ENCODE data around the gene ELMO2.
"Not testable (repeated sequence)": the region's sequence is repeated elsewhere in the genome, so short reads cannot be mapped to it uniquely, and the experiment has no call there.

The ELMO2 gene

GRCh38 chr20:46388937-46389336 lies 17.5 kb downstream of the ELMO2 start:
- DNase-seq (ENCODE audit: low read depth): no peak
- TF ChIP-seq CTCF (IDR thresholded peaks at IDR 0.05; ENCODE audit: low read length, missing control alignments): no peak
- no peak overlapping the region for H3K4me3 ChIP-seq (replicated peaks; ENCODE audit: low read depth, low read length)

GRCh38 chr20:46388201-46388836 lies 18.1 kb downstream of the ELMO2 start:
- no peak for TF ChIP-seq CTCF (IDR thresholded peaks at IDR 0.05; ENCODE audit: low read length, missing control alignments)
- no peak for DNase-seq (ENCODE audit: low read depth)
- no peak overlapping the region for H3K4me3 ChIP-seq (replicated peaks; ENCODE audit: low read depth, low read length)

- not testable (repeated sequence) for DNase-seq (ENCODE audit: low read depth); H3K4me3 ChIP-seq (replicated peaks; ENCODE audit: low read depth, low read length)
These were observed 19.4 kb downstream of the ELMO2 start for GRCh38 chr20:46387054-46387453.

GRCh38 chr20:46378412-46379009 lies 27.9 kb downstream of the ELMO2 start:
- no peak overlapping the region for H3K4me3 ChIP-seq (replicated peaks; ENCODE audit: low read depth, low read length)
- no peak for DNase-seq (ENCODE audit: low read depth)
- no peak for TF ChIP-seq CTCF (IDR thresholded peaks at IDR 0.05; ENCODE audit: low read length, missing control alignments)

- no peak for DNase-seq (ENCODE audit: low read depth)
- no peak overlapping the region for H3K4me3 ChIP-seq (replicated peaks; ENCODE audit: low read depth, low read length)
- TF ChIP-seq CTCF (IDR thresholded peaks at IDR 0.05; ENCODE audit: low read length, missing control alignments): no peak
These were observed 28.9 kb downstream of the ELMO2 start for GRCh38 chr20:46377518-46377917.

- no peak for DNase-seq (ENCODE audit: low read depth)
- H3K4me3 ChIP-seq (replicated peaks; ENCODE audit: low read depth, low read length): no peak overlapping the region
- no peak for TF ChIP-seq CTCF (IDR thresholded peaks at IDR 0.05; ENCODE audit: low read length, missing control alignments)
These were observed 30.1 kb downstream of the ELMO2 start for GRCh38 chr20:46376196-46376785.

GRCh38 chr20:46375771-46376170 lies 30.6 kb downstream of the ELMO2 start:
- no peak for TF ChIP-seq CTCF (IDR thresholded peaks at IDR 0.05; ENCODE audit: low read length, missing control alignments)

More at GRCh38 chr20:46375771-46376170, 30.6 kb downstream of the ELMO2 start:
- H3K4me3 ChIP-seq (replicated peaks; ENCODE audit: low read depth, low read length): no peak overlapping the region
- DNase-seq (ENCODE audit: low read depth): peak; percentile 71
